HG03159 (cell line): ENCODE results near the gene TERT.
"Not testable (repeated sequence)": the region's sequence is repeated elsewhere in the genome, so short reads cannot be mapped to it uniquely, and the experiment has no call there.

Source experiments
- ATAC-seq: cut with Tn5 transposase; IDR thresholded peaks from one replicate; pipeline ENCODE4 v1.9.1; 2021; ENCODE audit warnings: mild to moderate bottlenecking, moderate library complexity; ENCODE audit not compliant: unreplicated experiment

TERT gene

GRCh38 chr5:1297243-1297642 is 2.4 kb upstream of the TERT start:
- ATAC-seq = no peak

DNA sequence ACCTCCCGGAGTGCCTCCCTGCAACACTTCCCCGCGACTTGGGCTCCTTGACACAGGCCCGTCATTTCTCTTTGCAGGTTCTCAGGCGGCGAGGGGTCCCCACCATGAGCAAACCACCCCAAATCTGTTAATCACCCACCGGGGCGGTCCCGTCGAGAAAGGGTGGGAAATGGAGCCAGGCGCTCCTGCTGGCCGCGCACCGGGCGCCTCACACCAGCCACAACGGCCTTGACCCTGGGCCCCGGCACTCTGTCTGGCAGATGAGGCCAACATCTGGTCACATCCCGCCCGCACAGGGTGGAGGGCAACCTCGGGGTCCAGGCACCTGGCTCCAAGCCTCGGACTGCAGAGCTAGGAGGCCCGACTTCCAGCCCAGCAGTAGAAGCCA is 776 bp upstream of the TERT start:
- ATAC-seq = no peak

- ATAC-seq = no peak
These were observed 548 bp downstream of the TERT start for GRCh38 chr5:1294206-1294834.

- no peak for ATAC-seq
These were observed 1.3 kb downstream of the TERT start for GRCh38 chr5:1293416-1294205.

DNA sequence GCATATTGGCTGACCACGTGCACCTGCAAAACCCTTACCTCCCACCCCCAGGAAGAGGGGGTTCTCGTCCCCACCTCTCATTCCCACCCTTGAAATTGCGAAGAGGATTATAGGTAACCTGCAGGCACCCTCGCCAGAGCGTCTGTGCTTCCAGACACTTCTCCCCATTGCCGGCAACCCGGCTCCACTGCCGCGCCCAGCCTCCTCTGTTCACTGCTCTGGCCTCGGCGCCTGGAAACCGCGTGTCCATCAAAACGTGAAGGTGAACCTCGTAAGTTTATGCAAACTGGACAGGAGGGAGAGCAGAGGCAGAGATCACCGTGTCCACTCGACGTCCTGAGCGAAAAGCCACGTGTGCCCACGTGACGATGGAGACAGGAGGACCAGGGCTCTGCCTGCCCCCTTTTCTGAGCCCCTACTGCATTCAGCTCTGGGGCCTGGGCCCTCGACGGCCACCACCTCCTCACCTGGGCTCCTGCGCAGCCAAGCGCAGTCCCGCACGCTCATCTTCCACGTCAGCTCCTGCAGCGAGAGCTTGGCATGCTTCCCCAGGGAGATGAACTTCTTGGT is 1.9 kb downstream of the TERT start:
- no peak for ATAC-seq

GRCh38 chr5:1292139-1292538 is 2.7 kb downstream of the TERT start:
- no peak for ATAC-seq

DNA sequence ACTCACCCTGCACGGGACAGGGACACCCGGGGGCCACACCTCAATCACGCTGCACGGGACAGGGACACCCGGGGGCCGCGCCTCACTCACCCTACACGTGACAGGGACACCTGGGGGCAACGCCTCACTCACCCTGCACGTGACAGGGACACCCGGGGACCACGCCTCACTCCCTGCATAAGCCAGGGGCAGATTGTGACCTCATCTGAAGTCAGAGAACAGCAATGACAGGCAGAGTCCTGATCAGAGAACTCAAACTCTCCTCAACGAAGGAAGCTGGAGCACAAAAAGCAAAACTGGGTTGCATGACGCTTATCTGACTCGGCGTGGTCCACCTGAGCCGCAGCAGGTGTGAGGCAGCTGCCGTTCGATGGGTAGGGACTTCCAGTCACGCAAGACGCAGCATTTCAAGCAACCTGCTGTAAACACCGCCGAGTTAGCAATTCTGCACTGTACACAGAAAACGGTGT is 3.2 kb downstream of the TERT start:
- no peak for ATAC-seq

- ATAC-seq = not testable (repeated sequence)
These were observed 3.9 kb downstream of the TERT start for GRCh38 chr5:1290956-1291355.

DNA sequence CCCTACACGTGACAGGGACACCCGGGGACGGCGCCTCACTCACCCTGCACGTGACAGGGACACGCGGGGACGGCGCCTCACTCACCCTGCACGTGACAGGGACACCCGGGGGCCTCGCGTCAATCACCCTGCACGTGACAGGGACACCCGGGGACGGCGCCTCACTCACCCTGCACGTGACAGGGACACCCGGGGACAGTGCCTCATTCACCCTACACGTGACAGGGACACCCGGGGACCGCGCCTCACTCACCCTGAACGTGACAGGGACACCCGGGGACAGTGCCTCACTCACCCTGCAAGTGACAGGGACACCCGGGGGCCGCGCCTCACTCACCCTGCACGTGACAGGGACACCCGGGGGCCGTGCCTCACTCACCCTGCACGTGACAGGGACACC is 5.3 kb downstream of the TERT start:
- not testable (repeated sequence) for ATAC-seq

GRCh38 chr5:1288439-1289335 is 6.2 kb downstream of the TERT start:
- ATAC-seq = no peak

DNA sequence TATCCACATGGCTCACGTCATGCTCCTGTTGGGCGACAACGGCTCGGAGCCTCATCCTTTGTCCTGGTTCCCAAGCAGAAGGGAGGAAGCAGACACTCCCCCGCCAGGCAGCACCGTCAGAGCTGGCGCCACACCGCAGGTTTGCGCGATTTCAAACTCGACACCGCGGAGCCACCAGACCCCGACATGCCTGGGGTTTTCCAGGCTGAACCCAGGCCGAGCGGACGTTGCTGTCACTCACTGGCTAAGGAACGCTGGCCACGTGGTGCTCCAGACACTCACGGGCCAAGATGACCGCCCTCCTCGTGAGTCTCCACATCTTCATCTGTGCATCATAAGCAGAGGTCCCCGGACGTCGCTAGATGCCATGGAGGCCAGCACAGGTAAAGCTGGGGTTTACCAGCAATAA is 9.0 kb downstream of the TERT start:
- ATAC-seq = no peak

DNA sequence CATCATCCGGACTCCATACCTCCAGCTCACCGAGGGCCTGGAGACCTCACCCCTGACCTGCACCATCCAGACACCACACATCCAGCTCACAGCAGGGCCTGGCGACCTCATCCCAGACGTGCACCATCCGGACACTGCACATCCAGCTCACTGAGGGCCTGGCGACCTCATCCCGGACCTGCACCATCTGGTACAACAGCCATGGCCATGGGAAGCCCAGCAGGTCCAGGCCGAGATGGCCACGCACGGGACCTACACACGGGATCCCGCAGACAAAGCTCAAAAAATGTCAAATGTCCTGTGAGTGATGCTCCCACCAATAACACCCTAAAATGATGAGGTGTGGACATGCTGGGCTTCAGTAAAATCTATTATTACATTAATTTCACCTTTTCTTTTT is 9.7 kb downstream of the TERT start:
- no peak for ATAC-seq

DNA sequence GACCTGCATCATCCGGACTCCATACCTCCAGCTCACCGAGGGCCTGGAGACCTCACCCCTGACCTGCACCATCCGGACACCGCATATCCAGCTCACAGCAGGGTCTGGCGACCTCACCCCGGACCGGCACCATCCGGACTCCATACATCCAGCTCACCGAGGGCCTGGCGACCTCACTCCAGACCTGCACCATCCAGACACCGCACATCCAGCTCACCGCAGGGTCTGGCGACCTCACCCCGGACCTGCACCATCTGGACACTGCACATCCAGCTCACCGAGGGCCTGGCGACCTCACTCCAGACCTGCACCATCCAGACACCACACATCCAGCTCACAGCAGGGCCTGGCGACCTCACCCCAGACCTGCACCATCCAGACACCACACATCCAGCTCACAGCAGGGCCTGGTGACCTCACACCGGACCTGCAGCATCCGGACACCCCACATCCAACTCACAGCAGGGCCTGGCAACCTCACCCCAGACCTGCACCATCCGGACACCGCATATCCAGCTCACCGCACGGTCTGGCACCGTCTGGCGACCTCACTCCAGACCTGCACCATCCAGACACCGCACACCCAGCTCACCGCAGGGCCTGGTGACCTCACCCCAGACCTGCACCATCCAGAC is 10.4 kb downstream of the TERT start:
- ATAC-seq = not testable (repeated sequence)

DNA sequence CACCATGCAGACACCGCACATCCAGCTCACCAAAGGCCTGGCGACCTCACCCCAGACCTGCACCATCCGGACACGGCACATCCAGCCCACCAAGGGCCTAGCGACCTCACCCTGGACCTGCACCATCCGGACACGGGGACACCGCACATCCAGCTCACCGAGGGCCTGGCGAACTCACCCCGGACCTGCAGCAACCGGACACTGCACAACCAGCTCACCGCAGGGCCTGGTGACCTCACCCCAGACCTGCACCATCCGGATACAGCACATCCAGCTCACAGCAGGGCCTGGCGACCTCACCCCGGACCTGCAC is 11.2 kb downstream of the TERT start:
- not testable (repeated sequence) for ATAC-seq

- ATAC-seq = not testable (repeated sequence)
These were observed 11.7 kb downstream of the TERT start for GRCh38 chr5:1282993-1283728.

GRCh38 chr5:1282131-1282992 is 12.5 kb downstream of the TERT start:
- ATAC-seq = no peak

- no peak for ATAC-seq
These were observed 13.6 kb downstream of the TERT start for GRCh38 chr5:1281038-1281882.
